Stimulated activated CD8-positive, alpha-beta memory T cell treated with anti-CD3 and anti-CD28 coated beads, Interleukin-12 subunit alpha, Interleukin-12 subunit beta, amount 100 ng/mL, for 4 hours (primary cell): Measurements from ENCODE around the gene CAPSL.
"Not testable (repeated sequence)": the region's sequence is repeated elsewhere in the genome, so short reads cannot be mapped to it uniquely, and the experiment has no call there.

Source experiments
- DNase-seq: peaks from one replicate; pipeline ENCODE4 v3.0.0-alpha.2; 2020; ENCODE audit warnings: low read depth

The CAPSL gene

DNA sequence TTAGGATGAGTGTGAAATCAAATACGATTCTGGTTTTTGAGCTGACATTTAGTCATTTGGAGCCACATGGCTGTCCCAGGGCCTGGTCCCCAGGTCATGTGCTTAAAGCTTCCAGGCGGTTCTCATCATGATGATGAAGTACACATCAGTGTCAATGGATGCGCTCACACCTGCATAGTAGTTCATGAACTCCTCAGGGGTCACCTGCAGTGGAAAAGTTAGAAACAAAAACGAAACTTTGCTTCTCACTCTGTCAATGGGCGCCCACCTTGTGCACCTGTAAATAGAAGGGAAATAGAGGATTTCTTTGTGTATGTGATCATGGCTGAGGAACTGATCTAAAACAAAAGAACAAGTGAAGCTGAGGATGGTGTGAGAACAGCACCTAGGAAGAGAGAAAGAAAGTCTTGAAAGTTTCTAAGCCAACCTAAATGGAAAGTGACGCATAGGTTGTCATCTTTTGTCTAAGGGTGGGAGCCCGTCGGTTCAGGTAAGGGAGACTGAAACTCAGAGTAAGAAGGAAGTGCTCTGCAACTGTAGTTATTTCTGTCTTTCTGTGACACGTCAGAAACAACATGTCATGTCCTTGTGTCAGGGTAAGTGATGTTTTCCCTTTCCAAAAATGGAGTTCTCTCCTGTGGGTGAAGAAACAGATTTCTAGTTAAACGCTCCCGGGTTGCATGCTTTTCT, 33.8 kb downstream of the CAPSL start:
- no peak for DNase-seq

DNA sequence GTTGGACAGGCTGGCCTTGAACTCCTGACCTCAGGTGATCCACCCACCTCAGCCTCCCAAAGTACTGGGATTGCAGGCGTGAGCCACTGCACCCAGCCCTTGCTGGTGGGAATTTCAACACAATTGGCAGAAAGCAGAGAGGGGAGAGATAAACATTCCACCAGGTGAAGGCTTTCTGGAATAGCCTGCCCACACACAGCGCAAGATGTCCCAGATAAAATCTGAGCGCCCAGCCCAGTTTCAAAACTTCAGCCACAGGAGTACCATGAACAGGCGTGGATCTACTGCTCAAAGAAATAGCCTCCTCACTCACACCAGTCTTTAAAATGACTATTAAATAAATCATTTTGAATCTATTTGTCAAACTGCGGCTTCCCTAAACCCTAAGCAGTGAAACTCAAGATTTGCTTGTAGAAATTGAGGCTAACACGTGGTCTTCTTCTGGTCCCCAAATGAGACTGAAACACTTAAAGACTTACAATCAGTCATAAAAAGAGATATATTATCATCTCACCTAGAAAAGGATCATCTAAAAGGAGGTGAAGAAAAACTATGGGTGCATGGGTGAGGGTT, 34.7 kb downstream of the CAPSL start:
- no peak for DNase-seq

DNA sequence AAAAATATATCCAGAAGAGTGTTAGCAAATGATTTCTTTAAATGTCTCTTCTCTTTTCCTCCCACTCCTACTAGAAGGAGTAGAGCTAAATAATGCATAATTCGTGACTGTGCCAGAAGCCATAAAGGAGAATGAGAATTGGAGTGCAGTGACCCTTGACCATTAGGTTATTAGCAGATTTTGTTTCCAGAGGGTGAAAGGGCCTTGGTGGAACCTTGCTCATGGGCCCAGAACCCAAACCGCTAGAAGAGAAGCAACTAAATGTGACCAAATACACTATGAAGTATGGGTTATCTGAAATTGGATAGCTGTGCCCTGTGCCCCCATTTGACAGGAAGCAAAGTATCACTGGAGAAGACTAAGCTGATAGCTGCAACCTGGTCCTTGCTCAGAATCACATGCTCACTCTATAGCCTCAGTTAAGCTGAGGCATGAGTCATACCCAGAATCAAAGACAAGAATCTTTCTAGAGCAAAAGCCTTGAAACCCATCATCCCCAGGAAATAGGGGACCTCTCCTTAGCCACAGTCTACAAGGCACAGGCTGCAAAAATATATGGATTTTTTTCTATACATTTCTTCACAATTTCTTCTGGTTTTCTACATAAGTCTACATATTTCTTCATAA, 36.3 kb downstream of the CAPSL start:
- no peak for DNase-seq

DNA sequence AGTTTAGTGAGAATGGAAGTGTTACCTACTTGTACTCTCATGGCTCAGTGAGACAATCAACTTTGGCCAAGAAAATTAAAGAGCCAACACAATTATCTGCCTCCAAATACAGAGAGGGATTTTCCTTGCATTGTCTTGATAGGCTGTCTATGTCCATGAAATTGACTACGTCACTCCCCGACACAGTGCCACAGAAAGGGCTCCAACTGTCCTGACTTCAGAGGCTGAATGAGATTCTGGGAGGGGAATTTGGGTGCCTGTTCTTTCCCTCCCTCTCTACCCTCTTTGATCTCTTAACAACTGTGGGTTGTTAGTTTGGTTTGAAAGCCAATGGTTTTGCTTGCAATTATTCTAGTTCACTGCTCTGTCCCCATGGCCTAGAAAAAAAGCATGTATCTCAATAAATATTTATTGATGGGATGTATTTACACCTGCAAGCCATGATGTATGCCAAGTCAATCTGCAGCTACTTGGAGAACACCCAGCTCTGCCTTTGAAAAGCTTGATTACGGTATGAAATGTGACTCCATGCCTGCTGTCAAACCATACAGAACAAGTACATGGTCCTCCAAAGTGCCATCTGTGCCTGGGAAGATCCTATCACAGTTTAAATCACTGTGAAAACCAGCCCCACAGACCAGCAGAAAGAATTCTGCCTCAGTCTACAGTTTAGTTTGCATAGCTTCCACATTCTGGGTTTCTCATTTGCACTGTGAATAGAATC, 37.3 kb downstream of the CAPSL start:
- no peak for DNase-seq

DNA sequence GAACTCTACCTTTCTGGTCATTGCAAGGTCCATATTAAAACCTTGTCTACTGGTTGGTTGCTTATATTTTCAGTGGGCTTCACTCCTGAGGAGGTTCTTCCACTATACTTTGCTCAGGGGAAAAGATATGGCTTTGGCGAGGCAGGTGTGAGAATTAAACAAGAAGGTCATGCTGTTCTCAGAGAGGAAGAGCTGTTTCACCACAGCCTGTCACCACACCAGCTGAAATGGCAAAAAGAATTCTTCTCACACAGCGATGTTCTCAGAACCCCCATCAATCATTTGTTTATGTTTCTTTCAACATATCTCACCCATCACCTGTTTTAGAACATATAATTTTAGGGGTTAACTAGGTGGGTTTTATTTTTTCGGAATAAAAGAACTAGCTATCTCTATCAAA, 38.6 kb downstream of the CAPSL start:
- no peak for DNase-seq

DNA sequence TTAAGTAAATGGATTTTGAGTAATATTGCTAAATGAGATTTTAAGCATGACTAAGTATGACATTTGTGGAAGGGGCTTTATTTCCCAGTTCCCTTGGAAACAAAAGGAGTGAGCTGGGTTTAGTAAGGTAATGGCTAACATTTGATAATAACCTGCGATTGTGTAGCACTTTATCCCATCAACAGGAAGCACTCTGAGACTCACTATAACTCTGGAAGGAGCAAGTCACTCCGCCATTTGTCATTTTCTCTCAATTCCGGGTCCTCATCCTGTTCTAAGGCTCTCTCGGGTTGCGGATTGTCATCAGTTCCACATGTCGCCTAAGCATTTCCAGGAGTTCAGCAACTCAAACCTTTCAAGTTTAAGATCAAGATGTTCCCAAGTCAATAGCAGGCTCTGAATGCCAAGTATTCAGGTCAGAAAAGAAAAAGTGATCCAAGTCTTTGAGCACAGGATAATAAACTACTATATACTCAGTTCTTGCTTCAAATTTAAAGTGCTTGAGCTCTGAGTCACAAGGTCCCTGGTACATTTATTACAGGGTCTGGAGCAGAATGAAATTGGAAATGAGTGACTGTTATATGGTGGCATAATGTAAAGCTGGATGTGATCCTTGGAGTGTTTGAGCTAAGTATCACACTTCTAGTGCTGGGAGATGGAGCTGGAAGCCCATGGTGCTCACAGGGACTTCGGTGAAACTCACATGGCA, 39.3 kb downstream of the CAPSL start:
- no peak for DNase-seq

DNA sequence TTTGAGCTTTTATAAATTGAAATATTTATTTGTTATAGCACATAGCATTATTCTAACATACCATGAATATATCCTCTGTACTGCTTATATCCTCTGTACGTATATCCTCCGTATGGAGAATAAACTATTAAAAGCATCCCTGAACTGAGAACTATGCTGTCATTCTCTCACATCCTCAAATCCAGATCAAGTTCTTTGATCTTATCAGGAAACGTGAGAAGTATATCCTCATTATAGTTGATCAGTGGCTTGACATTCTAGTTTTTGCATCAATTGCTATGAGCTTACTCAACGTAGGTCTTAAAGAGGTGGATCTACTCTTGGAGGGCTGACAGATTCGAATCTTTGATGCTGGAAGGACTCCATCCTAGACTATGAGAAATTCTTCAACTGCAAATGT, 44.3 kb downstream of the CAPSL start:
- no peak for DNase-seq

DNA sequence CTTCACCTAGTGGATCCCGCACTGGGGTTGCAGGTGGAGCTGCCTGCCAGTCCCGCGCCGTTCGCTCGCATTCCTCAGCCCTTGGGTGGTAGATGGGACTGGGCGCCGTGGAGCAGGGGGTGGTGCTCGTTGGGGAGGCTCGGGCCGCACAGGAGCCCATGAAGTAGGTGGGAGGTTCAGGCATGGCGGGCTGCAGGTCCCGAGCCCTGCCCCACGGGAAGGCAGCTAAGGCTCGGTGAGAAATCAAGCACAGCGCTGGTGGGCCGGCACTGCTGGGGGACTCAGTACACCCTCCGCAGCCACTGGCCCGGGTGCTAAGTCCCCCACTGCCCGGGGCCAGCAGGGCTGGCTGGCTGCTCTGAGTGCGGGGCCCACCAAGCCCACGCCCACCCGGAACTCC, 45.6 kb downstream of the CAPSL start:
- DNase-seq: not testable (repeated sequence)

DNA sequence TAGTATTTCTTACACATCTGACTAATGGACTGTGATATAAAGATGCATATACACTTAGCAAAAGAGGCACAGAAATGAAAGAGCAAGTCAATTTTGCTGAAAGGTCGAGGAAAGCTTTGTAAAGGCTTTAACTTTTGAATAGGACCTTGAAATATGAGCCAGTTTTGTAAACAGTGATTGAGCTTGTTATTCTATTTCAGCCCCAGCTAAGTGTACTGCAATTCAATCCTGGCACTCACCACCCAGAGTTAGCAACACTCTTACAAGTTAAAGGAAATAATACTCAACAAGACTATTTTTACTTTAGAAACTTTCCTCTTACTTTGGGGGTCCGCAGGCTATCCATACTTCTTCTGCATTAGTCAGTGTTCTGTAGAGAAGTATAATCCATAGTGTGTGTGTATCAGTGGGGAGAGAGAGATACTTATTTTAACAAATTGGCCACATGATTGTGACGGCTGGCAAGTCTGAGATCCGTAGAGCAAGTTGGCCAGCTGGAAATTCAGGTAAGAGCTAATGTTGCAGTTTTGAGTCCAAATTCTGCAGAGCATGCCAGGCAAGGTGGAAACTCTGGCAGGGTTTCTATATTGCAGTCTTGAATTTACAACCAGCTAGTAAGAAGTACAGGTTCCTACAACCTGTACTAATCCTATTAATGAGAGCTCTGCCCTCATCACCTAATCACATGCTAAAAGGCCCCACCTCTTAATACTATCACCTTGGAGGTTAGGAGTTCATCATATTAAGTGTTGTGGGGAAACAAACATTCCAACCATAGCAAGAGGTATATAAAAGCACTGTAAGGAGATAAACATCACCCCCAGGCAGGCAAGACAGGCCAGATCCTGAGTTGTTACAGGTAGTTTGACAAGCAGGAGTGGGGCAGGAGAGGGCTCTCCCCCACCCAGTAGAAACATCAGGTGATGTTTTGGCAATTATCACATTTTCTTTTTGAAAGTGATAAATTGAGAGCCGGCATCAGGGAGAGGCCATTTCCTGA, 48.1 kb downstream of the CAPSL start:
- DNase-seq: no peak

DNA sequence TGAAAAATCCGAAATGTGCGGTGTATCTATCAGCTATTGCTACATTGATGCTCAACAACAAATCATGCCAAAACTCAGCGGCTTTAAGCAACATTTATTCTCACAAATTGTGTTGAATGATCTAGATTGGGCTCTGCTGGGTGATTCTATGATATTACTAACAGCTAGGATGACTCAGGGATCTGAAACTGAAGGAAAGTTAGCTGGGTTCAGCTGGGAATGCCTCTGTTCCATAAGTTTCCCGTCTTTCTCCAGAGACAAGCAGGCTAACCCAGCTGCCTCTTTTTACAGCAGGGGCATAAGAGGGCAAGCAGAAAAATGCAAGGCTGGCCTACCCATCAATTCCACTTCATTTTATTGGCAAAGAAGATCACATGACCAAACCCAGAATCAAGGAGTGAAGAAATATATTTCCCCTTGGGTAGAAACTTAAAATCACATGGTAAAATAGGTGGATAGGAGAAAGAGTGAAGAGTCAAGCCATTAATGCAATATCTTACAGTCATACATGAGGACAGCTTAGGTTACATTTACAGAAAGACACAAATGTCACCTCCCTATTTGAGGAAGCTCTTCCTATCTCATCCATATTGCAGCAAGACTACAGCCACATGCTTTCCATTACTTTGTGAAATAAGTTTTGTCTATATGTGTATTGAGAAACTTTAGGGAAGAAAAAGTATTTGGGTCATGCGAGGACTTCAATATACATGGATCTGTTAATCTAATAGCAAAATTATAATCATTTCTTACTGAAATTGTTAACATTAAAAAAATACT, 50.9 kb downstream of the CAPSL start:
- no peak for DNase-seq

DNA sequence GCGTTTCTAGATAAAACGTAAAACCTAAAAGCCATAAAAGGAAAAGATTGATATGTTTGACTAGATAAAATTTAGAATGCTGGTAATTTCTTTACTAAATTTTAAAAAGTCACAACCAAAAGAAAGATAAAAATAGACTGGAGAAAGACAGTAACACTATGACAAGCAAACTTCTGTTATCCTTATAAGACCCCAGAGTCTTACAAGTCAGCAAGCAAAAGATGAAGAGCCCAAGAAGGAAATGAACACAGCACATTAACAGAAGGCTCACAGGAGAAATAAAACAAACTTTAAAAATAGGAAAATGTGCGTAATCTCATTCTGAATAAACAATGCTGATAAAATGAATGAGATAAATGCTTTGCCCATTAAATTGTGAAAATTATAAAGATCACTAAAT, 52.0 kb downstream of the CAPSL start:
- no peak for DNase-seq

DNA sequence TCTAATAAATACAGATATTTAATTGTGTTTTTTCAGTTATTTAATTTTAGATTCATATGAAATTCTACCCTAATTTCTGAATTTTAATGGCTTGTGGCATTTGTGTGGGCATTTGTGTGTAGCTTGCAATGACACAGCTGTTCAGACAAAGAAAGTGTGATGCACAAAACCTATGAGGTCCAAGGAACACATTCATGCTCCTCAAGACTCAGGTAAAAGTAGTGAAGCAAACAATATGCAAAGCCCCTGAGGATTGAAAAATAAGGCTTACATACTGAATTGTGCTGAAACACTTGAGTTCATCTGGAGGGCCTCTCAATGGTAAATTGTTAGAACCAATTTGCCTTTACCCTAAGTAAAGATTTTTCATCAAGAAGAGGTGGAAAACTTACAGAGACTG, 53.6 kb downstream of the CAPSL start:
- DNase-seq: no peak

DNA sequence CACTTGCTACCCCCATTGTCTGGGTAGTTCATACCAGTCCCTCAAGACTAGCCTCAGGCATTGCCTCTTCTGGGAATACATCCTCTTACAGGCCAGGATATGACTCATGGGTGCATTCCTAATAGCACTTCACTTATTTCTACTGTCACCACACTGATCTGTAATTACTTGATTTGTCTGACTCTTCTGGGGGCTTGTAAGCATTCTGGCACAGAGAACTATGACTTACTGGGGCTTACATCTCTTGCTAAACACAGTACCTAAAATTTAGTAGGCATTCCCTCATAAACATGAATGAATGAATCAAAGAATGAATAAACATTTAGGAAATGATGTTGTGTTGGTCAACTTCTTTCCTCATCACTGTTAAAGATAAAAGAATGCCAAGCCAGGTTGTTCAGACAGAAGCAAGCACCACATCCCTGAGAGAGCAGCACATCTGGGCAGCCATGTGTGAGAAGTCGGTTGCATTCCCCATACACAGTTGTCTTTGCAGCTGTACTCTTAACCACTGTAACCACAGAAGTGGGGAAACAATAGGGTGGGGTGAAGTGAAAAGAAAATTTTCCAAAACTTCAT, 54.1 kb downstream of the CAPSL start:
- no peak for DNase-seq

DNA sequence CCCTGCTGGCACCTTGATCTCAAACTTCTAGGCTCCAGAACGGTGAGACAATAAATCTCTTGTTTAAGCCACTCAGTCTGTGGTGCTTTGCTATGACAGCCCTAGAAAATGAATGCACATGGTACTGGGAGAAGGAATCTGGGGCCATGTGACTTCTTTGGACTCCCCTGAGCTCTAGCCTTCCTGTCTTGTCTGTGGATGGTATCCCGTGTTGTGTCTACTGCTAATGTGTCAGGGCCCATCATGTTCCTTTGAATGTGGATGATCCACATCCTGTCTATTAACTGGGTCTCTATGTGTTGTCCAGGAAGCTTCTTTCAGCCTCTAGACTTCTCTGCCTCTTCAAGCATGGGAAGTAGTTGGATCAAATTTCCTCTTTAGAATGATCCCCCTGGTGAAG, 56.7 kb downstream of the CAPSL start:
- DNase-seq: no peak

DNA sequence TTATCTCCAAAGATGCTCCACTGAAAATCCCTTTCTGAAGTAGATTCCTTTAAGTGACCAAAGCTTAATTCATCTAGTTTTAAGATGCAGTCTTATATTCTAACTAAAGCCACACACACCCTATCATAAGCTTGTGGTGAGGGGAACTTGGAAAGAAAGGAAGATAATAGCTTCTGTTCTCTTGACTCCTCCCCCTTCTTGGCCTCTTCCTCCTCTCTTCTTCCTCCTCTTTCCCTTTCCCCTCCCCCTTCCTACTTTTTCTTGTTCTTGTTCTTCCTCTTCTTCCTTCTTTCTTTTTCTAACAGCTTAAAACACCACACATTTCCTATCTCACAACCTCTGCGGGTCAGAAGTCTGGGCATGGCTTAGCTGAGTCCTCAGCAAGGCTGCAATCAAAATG, 58.3 kb downstream of the CAPSL start:
- DNase-seq: no peak

DNA sequence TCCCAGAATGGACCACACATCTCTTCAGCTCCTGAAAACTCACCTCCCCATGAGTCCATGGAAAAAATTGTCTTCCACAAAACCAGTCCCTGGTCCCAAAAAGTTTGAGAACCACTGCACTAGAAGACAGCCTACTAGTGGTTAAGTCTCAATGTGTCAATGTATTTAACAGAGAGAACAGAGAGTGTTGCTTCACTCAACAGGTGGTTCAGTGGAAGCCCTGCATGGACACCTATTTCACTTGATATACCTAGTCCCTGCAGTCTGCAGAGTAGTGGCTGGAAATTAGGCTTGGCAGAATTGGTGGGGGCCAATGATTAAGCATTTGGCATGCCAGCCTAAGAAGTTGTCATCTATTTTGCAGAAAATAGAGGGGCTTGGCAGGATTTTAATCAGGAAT, 58.8 kb downstream of the CAPSL start:
- no peak for DNase-seq

DNA sequence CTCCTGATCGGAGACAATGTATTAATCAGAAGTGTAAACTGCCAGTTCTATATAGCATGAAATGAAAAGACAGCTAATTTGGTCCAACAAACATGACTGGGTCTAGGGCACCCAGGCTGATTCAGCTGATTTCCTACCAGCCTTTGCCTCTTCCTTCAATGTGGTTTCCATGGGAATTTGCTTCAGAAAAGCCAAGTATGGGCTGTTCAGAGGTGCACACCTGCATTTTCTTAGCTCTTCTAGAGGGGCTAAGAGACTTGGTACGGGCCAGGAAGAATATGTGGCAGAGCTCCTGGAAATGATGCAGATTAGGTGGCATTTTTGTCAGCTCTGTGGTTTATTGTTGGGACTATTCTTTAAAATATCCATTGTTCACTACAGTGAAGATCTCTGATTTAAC, 59.3 kb downstream of the CAPSL start:
- no peak for DNase-seq

DNA sequence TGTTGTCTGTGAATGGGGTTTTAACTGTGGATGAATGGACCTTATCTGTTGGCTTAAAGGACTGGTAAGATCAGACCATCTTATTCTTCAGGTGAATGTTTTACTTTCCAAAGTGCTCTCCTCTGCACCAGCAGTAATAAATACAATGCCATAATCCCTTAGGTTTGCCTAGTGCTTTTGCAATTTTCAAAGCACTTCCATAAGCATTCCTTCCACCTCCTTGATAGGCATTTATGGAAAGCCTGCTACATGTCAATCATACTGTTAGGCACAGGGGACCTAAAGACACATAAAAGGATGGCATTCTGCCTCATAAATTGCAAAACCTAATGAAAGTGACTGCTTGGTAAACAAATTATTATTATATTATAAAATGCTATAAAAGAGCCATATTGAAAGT, 60.3 kb downstream of the CAPSL start:
- no peak for DNase-seq

DNA sequence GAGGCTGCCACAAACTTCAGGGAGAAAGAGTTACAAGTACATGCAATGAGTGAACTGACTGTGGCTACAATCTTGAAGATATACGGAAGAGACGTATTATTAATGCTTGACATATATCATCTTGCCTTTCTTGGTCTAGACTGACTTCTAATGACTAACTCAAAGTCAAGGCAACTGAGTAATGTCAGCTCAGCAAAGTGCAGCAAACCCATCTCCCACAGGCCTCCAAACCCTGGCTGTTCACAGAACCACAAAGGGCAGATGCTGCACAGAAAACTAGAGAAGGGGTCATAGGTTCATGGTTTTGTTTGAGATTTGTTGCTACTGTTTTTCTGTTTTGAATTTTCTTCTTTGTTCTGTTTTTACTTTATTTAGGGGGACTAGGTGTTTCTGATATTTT, 60.8 kb downstream of the CAPSL start:
- no peak for DNase-seq

DNA sequence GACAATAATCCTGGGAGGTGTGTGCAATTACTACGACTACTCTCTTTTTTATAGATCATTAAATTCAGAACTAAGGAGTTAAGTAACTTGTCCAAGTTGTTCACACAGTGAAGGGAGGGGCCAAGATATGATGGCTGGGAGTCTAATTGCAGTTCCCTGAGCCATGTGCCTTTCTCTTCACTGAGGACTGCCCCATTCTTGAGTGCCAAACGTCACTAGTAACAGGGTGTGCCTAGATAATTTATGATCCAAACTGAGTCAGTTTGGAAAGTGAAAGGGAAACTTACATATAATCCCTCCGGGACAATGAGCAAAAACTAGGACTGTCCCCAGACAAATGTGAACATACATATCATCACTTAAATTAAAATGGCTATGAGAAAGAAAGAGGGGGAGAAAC, 61.5 kb downstream of the CAPSL start:
- DNase-seq: no peak
